Fibroblast of villous mesenchyme (primary cell): ENCODE data around the gene PDE4D. TPM values are rescaled to one million over a fixed set of nuclear protein-coding genes. Genes with fewer than 3 reads are reported as not detected.

Experiments
- DNase-seq: peaks from one replicate; pipeline ENCODE4 v3.0.0-alpha.2; 2010; ENCODE audit warnings: low read depth
- H3K4me3 ChIP-seq: 2 replicates; pipeline ENCODE4 v1.5.1; 2011; ENCODE audit warnings: low read depth, mild to moderate bottlenecking, low read length
- CTCF ChIP-seq: IDR thresholded peaks from 2 replicates; pipeline ENCODE4 v1.5.1; 2012; ENCODE audit warnings: low read depth, mild to moderate bottlenecking, low read length; ENCODE audit not compliant: insufficient read depth
- total RNA-seq: library from RNA; depleted of rRNA; stranded (reverse); fragments of >200 nt; gene quantifications from 2 replicates; pipeline ENCODE4 v1.2.3, GENCODE V29; 2012

Gene PDE4D
- total RNA-seq, 1 donor, result 6.0 TPM

- TF ChIP-seq CTCF, result no peak
- no peak for DNase-seq
- no peak overlapping the region for H3K4me3 ChIP-seq
Measured at GRCh38 chr5:59693492-59694309, 199.8 kb downstream of the PDE4D start.

DNA sequence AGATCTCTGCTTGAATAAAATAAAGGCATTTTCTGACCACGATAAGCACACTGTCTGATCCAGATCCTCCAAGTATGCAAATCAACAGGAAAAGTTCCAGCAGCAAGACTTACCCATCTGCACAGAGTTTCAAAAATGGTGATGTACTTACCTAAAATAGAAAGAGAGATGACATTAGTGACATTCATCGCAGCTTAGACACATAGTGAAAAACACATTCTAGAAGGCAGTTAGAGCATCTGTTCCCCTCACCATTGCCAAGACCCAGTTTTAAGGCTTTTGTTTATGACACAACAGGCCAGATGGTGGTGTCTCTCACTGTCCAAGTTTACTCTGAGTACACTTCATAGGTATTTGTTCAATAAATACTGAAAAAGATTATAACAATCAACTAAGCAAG lies 207.7 kb downstream of the PDE4D start:
- DNase-seq, result peak; percentile 43
- no peak for TF ChIP-seq CTCF
- H3K4me3 ChIP-seq, result no peak overlapping the region

DNA sequence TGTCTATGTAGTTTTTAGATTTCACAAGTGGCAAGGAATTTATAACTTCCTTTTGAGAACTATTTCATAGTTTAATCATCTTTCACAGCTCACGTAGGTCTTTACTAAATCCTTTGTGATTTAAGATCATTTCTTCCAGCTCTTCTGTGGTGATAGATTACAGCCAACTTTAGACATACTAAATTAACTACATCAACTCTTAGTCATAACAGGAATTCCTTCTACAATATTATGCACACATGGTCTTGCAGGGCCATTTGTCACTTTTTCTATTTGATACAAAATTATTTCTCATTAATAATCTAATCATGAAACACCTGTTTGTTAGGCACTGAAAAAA lies 208.4 kb downstream of the PDE4D start:
- TF ChIP-seq CTCF, result no peak
- DNase-seq, result no peak

DNA sequence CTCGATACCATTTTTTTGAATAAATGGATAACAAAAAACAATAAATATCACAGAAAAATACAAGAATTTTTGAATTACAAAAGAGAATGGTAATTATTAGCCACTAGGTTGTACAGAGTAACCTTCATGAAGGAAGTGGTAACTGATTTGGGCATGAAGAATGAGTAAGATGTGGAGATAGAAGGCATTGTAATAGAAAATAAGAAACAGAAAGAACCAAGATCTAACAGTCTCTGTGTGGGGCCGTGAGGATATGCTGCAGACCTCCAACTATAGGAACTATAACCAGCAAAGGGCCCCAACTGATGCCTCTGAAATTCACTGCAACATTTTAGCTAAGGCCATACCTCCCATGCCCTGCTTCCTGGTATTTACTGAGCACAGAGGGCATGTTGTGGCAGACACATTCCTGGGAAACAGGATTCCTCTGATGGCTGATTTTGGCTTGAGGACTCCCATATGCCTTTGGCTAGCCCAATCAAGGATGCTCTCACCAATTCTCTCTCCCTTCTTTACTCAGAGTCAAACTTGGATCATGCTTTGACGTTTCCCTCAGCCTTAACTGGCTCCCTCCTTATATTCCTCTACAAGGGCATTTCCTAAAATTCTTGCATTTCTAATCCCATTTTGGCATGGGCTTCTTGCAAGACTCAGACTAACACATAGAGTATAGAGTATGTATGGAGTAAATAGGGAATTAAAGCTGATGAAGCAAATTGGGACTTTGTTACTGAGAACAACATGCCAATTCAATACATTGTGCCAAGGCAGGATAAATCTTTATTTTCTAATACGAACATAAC lies 208.9 kb downstream of the PDE4D start:
- TF ChIP-seq CTCF, result no peak
- no peak overlapping the region for H3K4me3 ChIP-seq
- no peak for DNase-seq

More for the DNA sequence above, 208.4 kb downstream of the PDE4D start:
- no peak overlapping the region for H3K4me3 ChIP-seq

DNA sequence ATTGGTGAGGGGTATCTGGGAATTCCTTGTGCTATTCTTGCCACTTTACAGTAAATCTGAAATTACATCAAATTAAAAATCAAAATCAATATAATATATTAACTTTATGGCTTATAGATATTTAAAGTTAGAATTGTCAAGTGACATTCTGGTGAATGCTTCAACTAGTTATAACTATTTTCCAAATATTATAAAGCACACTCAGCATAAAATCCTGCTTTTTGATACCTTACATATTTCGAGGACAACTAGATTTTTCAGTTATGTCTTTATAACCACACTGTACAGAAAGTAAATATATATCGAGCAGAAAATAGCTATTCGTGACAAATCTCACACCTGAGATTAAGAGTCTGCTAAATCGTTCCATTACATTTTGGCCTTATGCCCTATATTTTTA lies 210.2 kb downstream of the PDE4D start:
- no peak for TF ChIP-seq CTCF
- no peak overlapping the region for H3K4me3 ChIP-seq

DNA sequence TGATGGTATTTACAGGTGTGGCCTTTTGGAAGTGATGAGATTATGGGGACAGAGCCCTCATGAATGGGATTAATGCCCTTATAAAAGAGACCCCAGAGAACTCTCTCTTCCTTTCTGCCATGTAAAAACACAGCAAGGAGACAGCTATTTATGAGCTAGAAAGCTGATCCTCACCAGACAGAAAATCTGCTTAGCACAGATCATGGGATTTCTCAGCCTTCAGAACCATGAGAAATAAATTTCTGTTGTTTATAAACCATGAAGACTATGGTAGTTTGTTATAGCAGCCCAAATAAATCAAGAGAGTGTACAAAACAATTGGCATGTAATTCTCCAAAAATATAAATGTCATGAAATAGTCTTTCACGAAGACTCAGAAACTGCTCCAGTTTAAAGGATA lies 211.0 kb downstream of the PDE4D start:
- no peak for TF ChIP-seq CTCF
- no peak for DNase-seq
- H3K4me3 ChIP-seq, result no peak overlapping the region

More for the DNA sequence above, 210.2 kb downstream of the PDE4D start:
- no peak for DNase-seq
